NCI-H345 (cell line): ENCODE results near the gene NOC4L.
"Not testable (repeated sequence)": the region's sequence is repeated elsewhere in the genome, so short reads cannot be mapped to it uniquely, and the experiment has no call there.

Source experiments
- DNase-seq: peaks from one replicate; lab custom pipeline; 2025; lab: John Stamatoyannopoulos, UW

The NOC4L gene

GRCh38 chr12:132182206-132182710, 38.0 kb downstream of the NOC4L start:
- DNase-seq, result no peak

- no peak for DNase-seq
Observed at GRCh38 chr12:132182711-132183365, 38.6 kb downstream of the NOC4L start.

GRCh38 chr12:132185705-132186104, 41.4 kb downstream of the NOC4L start:
- DNase-seq, result no peak

GRCh38 chr12:132186208-132186856, 42.1 kb downstream of the NOC4L start:
- DNase-seq, result no peak

GRCh38 chr12:132186857-132187620, 42.8 kb downstream of the NOC4L start:
- DNase-seq, result no peak

GRCh38 chr12:132187646-132188450, 43.6 kb downstream of the NOC4L start:
- no peak for DNase-seq

- DNase-seq, result no peak
Observed at GRCh38 chr12:132188451-132188901, 44.2 kb downstream of the NOC4L start.

- DNase-seq, result no peak
Observed at GRCh38 chr12:132188916-132189325, 44.7 kb downstream of the NOC4L start.

- peak; percentile 83 for DNase-seq
Observed at GRCh38 chr12:132189378-132190011, 45.2 kb downstream of the NOC4L start.

- DNase-seq, result no peak
Observed at GRCh38 chr12:132190012-132190755, 45.9 kb downstream of the NOC4L start.

- no peak for DNase-seq
Observed at GRCh38 chr12:132190834-132191500, 46.7 kb downstream of the NOC4L start.

GRCh38 chr12:132191715-132192553, 47.7 kb downstream of the NOC4L start:
- no peak for DNase-seq

- DNase-seq, result no peak
Observed at GRCh38 chr12:132194056-132194455, 49.8 kb downstream of the NOC4L start.

GRCh38 chr12:132194556-132194955, 50.3 kb downstream of the NOC4L start:
- no peak for DNase-seq

- DNase-seq, result not testable (repeated sequence)
Observed at GRCh38 chr12:132195242-132195641, 51.0 kb downstream of the NOC4L start.

GRCh38 chr12:132196038-132196872, 52.0 kb downstream of the NOC4L start:
- peak; percentile 65 for DNase-seq

- no peak for DNase-seq
Observed at GRCh38 chr12:132196873-132197390, 52.7 kb downstream of the NOC4L start.
